Measurements from ENCODE around the gene KCNB1.
"Not testable (repeated sequence)": the region's sequence is repeated elsewhere in the genome, so short reads cannot be mapped to it uniquely, and the experiment has no call there.

The KCNB1 gene

DNA sequence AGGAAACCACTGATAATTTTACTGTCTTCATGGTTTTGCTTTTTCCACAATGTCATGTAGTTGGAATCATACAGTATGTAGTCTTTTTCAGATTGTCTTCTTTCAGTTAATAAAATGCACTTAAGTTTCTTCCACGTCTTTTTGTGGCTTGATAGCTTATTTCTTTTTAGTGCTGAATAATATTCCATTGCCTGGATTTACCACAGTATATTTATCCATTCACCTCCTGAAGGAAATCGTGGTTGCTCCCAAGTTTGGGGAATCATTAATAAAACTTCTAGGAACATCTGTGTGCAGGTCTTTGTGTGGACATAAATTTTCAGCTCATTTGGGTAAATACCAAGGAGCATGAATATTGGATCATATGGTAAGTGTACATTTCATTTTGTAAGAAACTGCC, 165.8 kb downstream of the KCNB1 start:
- peaks cover 8% of the 10 kb centered on the region for H3K9me3 Mint-ChIP-seq
- peaks cover 14% of the 10 kb centered on the region for H3K4me1 Mint-ChIP-seq
- H3K27ac Mint-ChIP-seq: no peak overlapping the region
- H3K27me3 Mint-ChIP-seq (ENCODE audit: low read depth): peaks cover 94% of the 10 kb centered on the region
- peaks cover 3% of the 10 kb centered on the region for H3K36me3 Mint-ChIP-seq (ENCODE audit: low read depth)
- TF ChIP-seq, protein P1, sequence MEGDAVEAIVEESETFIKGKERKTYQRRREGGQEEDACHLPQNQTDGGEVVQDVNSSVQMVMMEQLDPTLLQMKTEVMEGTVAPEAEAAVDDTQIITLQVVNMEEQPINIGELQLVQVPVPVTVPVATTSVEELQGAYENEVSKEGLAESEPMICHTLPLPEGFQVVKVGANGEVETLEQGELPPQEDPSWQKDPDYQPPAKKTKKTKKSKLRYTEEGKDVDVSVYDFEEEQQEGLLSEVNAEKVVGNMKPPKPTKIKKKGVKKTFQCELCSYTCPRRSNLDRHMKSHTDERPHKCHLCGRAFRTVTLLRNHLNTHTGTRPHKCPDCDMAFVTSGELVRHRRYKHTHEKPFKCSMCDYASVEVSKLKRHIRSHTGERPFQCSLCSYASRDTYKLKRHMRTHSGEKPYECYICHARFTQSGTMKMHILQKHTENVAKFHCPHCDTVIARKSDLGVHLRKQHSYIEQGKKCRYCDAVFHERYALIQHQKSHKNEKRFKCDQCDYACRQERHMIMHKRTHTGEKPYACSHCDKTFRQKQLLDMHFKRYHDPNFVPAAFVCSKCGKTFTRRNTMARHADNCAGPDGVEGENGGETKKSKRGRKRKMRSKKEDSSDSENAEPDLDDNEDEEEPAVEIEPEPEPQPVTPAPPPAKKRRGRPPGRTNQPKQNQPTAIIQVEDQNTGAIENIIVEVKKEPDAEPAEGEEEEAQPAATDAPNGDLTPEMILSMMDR (IDR thresholded peaks at IDR 0.05; ENCODE audit: unreplicated experiment in 3 of 3): no peak
- H3K4me3 Mint-ChIP-seq: no peak overlapping the region

DNA sequence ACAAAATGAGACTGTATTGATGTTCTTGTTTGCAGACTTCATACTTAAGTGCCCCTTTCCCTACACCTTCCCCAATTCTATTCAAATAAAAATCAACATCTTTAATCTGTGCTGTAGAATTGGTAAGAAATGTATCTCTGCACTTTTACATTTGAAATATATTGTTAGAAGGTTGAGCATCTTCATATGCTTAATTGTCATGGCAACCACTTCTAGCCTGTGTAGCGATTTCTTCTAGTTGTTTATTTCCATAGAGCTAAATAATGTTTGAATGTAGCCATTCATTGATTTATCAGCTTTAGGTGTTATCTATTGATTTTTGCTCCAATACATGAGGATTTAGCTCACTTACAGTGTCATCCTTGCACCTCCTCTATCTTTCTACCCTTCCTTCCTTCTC, 166.9 kb downstream of the KCNB1 start:
- TF ChIP-seq, protein P1 (IDR thresholded peaks at IDR 0.05; ENCODE audit: unreplicated experiment in 3 of 3): no peak
- no peak overlapping the region for H3K27ac Mint-ChIP-seq
- H3K4me1 Mint-ChIP-seq: peaks cover 14% of the 10 kb centered on the region
- H3K36me3 Mint-ChIP-seq (ENCODE audit: low read depth): peaks cover 3% of the 10 kb centered on the region
- H3K27me3 Mint-ChIP-seq (ENCODE audit: low read depth): peaks cover 92% of the 10 kb centered on the region
- peaks cover 8% of the 10 kb centered on the region for H3K9me3 Mint-ChIP-seq
- H3K4me3 Mint-ChIP-seq: no peak overlapping the region

DNA sequence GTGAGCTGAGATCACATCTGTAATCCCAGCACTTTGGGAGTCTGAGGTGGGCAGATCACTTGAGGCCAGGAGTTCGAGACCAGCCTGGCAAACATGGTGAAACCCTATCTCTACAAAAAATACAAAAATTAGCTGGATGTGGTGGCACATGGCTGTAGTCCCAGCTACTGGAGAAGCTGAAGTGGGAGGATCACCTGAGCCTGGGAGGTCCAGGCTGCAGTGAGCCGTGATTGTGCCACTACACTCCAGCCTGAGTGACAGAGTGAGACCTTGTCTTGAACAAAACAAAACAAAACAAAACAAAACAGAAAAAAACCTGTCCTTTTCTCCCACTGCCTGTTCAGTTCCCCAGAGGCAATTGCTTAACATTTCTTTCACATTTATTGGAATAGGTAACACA, 168.4 kb downstream of the KCNB1 start:
- Mint-ChIP-seq H3K4me1 (peaks cover 10% of the 10 kb centered on the region), H3K27me3 (ENCODE audit: low read depth) (peaks cover 92% of the 10 kb centered on the region)
- not testable (repeated sequence) for H3K9me3 Mint-ChIP-seq; H3K4me3 Mint-ChIP-seq; H3K27ac Mint-ChIP-seq; H3K36me3 Mint-ChIP-seq (ENCODE audit: low read depth)

Data from nephron (organoid).